A673 (cell line): ENCODE data around the gene CACNA1A. TPM values are rescaled to one million over a fixed set of nuclear protein-coding genes. Genes with fewer than 3 reads are reported as not detected.

ENCODE experiments used
- BruUV-seq: library from RNA; stranded (reverse); fragments of 400-500 nt; replicated peaks from 2 replicates; lab custom pipeline; 2021; lab: Mats Ljungman, UMichigan
- CTCF ChIA-PET: fragments of 300-600 bp; sonication (Branson Sonifier 250); formaldehyde crosslinking; loops from one replicate; lab custom pipeline; 2022; ENCODE audit warnings: antibody characterized with exemption; lab: Charles Lee
- POLR2A ChIA-PET: fragments of 300-600 bp; sonication (Branson Sonifier 250); formaldehyde crosslinking; loops from one replicate; lab custom pipeline; 2022; ENCODE audit warnings: antibody characterized with exemption; ENCODE audit not compliant: low non-redundant PET; lab: Charles Lee
- DNase-seq: peaks from one replicate; pipeline ENCODE4 v3.0.0-alpha.2; 2015; ENCODE audit warnings: low spot score
- H3K27ac ChIP-seq: fragments of 200-600 bp; sonication (generic); 2 replicates; pipeline ENCODE4 v1.5.1; 2016; ENCODE audit warnings: mixed run types, low read depth, mild to moderate bottlenecking, mixed read lengths, antibody characterized with exemption, low read length; ENCODE audit not compliant: poor library complexity, severe bottlenecking
- H3K27me3 ChIP-seq: fragments of 200-600 bp; sonication (generic); replicated peaks from 2 replicates; pipeline ENCODE4 v1.6.1; 2017; ENCODE audit warnings: mixed run types, low read depth, mild to moderate bottlenecking, mixed read lengths, antibody characterized with exemption, low read length; ENCODE audit not compliant: insufficient read depth, poor library complexity
- H3K36me3 ChIP-seq: fragments of 200-600 bp; sonication (generic); 2 replicates; pipeline ENCODE4 v1.6.1; 2016; ENCODE audit warnings: mixed run types, mild to moderate bottlenecking, mixed read lengths, antibody characterized with exemption, low read length; ENCODE audit not compliant: insufficient read depth, poor library complexity, severe bottlenecking
- H3K4me1 ChIP-seq: fragments of 200-600 bp; sonication (generic); 2 replicates; pipeline ENCODE4 v1.6.1; 2017; ENCODE audit warnings: mixed run types, mild to moderate bottlenecking, mixed read lengths, antibody characterized with exemption, low read length; ENCODE audit not compliant: insufficient read depth, poor library complexity, severe bottlenecking
- H3K4me3 ChIP-seq: fragments of 200-600 bp; sonication (generic); 2 replicates; pipeline ENCODE4 v1.5.1; 2016; ENCODE audit warnings: low read depth, mixed run types, mild to moderate bottlenecking, mixed read lengths, low read length; ENCODE audit not compliant: poor library complexity, severe bottlenecking
- H3K9me3 ChIP-seq: fragments of 200-600 bp; sonication (generic); 2 replicates; pipeline ENCODE4 v1.6.1; 2016; ENCODE audit warnings: mixed run types, low read depth, mild to moderate bottlenecking, mixed read lengths, antibody characterized with exemption, low read length; ENCODE audit not compliant: poor library complexity, severe bottlenecking
- CTCF ChIP-seq: fragments of 300-800, 200-600 bp; sonication (generic); conservative IDR thresholded peaks from 2 replicates; pipeline ENCODE4 v1.5.1; 2017; ENCODE audit warnings: low read depth, mild to moderate bottlenecking, antibody characterized with exemption, low read length, moderate library complexity, mixed read lengths
- EZH2 ChIP-seq: fragments of 200-600 bp; sonication (generic); IDR thresholded peaks from 2 replicates; pipeline ENCODE4 v1.6.1; 2017; ENCODE audit warnings: borderline replicate concordance, low read depth, mild to moderate bottlenecking, mixed read lengths, antibody characterized with exemption, low read length; ENCODE audit not compliant: poor library complexity, severe bottlenecking
- intact Hi-C: fragments of 100-400 bp; cut with micrococcal nuclease; formaldehyde crosslinking; loops from one replicate; pipeline ENCODE4 v1.10.0; 2022; ENCODE audit not compliant: unreplicated experiment
- total RNA-seq: library from RNA; stranded (reverse); gene quantifications from 2 replicates; pipeline ENCODE4 v1.2.3, GENCODE V29; 2021

CACNA1A gene
- total RNA-seq, 1 experiment from 2014 or later = 3.2 TPM

GRCh38 chr19:13229246-13229645 lies 277.0 kb downstream of the CACNA1A start:
- ChIA-PET CTCF (no interaction called here), POLR2A (no interaction called here)
- Histone ChIP-seq H3K27ac (no peak overlapping the region), H3K4me3 (no peak overlapping the region), H3K9me3 (no peaks in the 10 kb centered on the region), H3K27me3 (no peaks in the 10 kb centered on the region), H3K4me1 (peaks cover 7% of the 10 kb centered on the region), H3K36me3 (no peaks in the 10 kb centered on the region)
- DNase-seq = no peak
- no TSS peak for BruUV-seq
- TF ChIP-seq CTCF (no peak), EZH2 (no peak)
- intact Hi-C loops = no loop called here

DNA sequence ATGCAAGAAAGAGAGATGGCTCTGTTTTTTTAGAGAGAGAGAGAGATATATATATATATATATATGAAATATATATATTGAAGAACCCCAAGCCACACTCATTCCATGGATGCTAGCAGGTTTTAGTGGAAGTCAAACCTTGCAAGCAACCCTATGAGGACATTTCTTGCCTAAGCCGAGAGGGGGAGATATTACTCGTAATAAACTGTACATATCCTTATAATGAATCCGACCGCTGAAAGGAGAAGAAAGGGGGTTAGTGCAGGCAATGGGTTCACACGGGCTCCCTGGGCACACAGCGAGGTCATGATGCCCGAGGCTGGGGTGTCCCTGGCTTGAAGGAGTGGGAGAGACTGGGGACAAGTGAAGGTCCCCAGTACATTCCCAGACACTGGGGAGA lies 277.7 kb downstream of the CACNA1A start:
- Histone ChIP-seq H3K27ac (no peak overlapping the region), H3K36me3 (no peaks in the 10 kb centered on the region), H3K9me3 (no peaks in the 10 kb centered on the region), H3K4me3 (no peak overlapping the region), H3K27me3 (no peaks in the 10 kb centered on the region), H3K4me1 (peaks cover 7% of the 10 kb centered on the region)
- BruUV-seq = no TSS peak
- intact Hi-C loops = no loop called here
- peak; percentile 43 for TF ChIP-seq CTCF
- TF ChIP-seq EZH2 = no peak
- ChIA-PET POLR2A (no interaction called here), CTCF (interaction anchor here (0.7 kb wide), 1 partner anchor 47 kb away, joined by 3 read pairs; no protein-coding TSS in a partner anchor)
- DNase-seq = peak; percentile 54

GRCh38 chr19:13226983-13227382 lies 279.3 kb downstream of the CACNA1A start:
- no peaks in the 10 kb centered on the region for H3K27me3 ChIP-seq
- intact Hi-C loops = no loop called here

More at GRCh38 chr19:13226983-13227382, 279.3 kb downstream of the CACNA1A start:
- ChIA-PET CTCF (interaction anchor here (0.6 to 0.7 kb wide), 3 partner anchors 9 to 205 kb away, joined by 8 to 24 read pairs (median 14); no protein-coding TSS in a partner anchor), POLR2A (no interaction called here)
- no peaks in the 10 kb centered on the region for H3K9me3 ChIP-seq
- DNase-seq = no peak
- H3K4me3 ChIP-seq = no peak overlapping the region
- H3K36me3 ChIP-seq = no peaks in the 10 kb centered on the region
- peaks cover 7% of the 10 kb centered on the region for H3K4me1 ChIP-seq
- H3K27ac ChIP-seq = no peak overlapping the region
- no peak for TF ChIP-seq EZH2
- TF ChIP-seq CTCF = no peak
- BruUV-seq = no TSS peak
